Parathyroid adenoma (tissue), 2 donors: ENCODE measurements around the gene SND1.

Source experiments
- H2AFZ ChIP-seq: fragments of 300-600 bp; sonication (generic); one replicate; pipeline ENCODE4 v1.7.0; 2017; ENCODE audit warnings: antibody characterized with exemption, mild to moderate bottlenecking
- H3K27ac ChIP-seq: fragments of 300-600 bp; sonication (generic); one replicate; pipeline ENCODE4 v1.7.0; 2017
- H3K27me3 ChIP-seq: fragments of 300-600 bp; sonication (generic); one replicate; pipeline ENCODE4 v1.7.0; 2017; ENCODE audit warnings: low read length; ENCODE audit not compliant: control insufficient read depth, insufficient read depth
- H3K36me3 ChIP-seq: fragments of 300-600 bp; sonication (generic); one replicate; pipeline ENCODE4 v1.7.0; 2017; ENCODE audit warnings: low read length; ENCODE audit not compliant: control insufficient read depth, insufficient read depth
- H3K4me1 ChIP-seq: fragments of 300-600 bp; sonication (generic); one replicate; pipeline ENCODE4 v1.7.0; 2017; ENCODE audit warnings: control low read depth
- H3K4me2 ChIP-seq: fragments of 300-600 bp; sonication (generic); one replicate; pipeline ENCODE4 v1.7.0; 2017; ENCODE audit warnings: low read length
- H3K4me3 ChIP-seq: fragments of 300-600 bp; sonication (generic); one replicate; pipeline ENCODE4 v1.7.0; 2017; ENCODE audit warnings: low read depth, low read length
- H3K79me2 ChIP-seq: fragments of 300-600 bp; sonication (generic); one replicate; pipeline ENCODE4 v1.7.0; 2017; ENCODE audit warnings: control low read depth
- H3K9ac ChIP-seq: fragments of 300-600 bp; sonication (generic); one replicate; pipeline ENCODE4 v1.7.0; 2017; ENCODE audit warnings: mild to moderate bottlenecking
- H3K9me3 ChIP-seq: fragments of 300-600 bp; sonication (generic); one replicate; pipeline ENCODE4 v1.7.0; 2017; ENCODE audit warnings: low read length; ENCODE audit not compliant: control insufficient read depth
- CTCF ChIP-seq: fragments of 300-600 bp; sonication (generic); IDR thresholded peaks from one replicate; pipeline ENCODE4 v1.7.0; 2017; ENCODE audit warnings: antibody characterized with exemption, mild to moderate bottlenecking
- donor health status: primary hyperparathyroidism.

Gene SND1

GRCh38 chr7:128017862-128018845, 366.2 kb downstream of the SND1 start:
- no peaks in the 10 kb centered on the region for H3K27me3 ChIP-seq
- no peak overlapping the region for H3K4me3 ChIP-seq
- H2AFZ ChIP-seq = peak overlapping the region; percentile 6
- no peaks in the 10 kb centered on the region for H3K9me3 ChIP-seq
- no peaks in the 10 kb centered on the region for H3K36me3 ChIP-seq
- TF ChIP-seq CTCF = no peak
- no peak overlapping the region for H3K9ac ChIP-seq
- H3K4me2 ChIP-seq = no peak overlapping the region
- peak overlapping the region; percentile 73 for H3K27ac ChIP-seq
- H3K79me2 ChIP-seq = peaks cover 6% of the 10 kb centered on the region
- peaks cover 52% of the 10 kb centered on the region for H3K4me1 ChIP-seq

DNA sequence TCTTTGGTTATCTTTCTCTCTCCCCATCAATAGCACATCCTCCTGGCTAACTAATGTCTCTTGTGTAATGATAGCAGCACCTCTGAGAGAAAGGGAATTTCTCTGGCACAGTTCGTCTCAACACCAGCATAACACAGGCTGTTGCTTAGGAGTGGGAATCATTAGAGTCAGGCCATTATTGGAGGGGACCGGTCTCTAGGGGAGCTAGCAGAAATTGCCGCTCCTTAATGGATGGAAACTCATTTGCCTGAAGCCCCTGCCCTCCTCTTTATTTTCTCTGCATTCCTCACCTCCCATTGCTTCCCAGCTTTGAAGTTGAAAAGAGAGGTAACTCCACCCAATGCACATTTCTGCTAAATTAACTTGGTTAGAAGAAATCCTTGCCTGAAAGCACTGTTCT, 367.3 kb downstream of the SND1 start:
- Histone ChIP-seq H3K4me1 (peaks cover 54% of the 10 kb centered on the region), H3K79me2 (peaks cover 6% of the 10 kb centered on the region), H3K36me3 (no peaks in the 10 kb centered on the region), H3K4me3 (no peak overlapping the region), H3K9ac (no peak overlapping the region), H3K4me2 (no peak overlapping the region), H3K27me3 (no peaks in the 10 kb centered on the region), H2AFZ (no peak overlapping the region), H3K27ac (no peak overlapping the region), H3K9me3 (no peaks in the 10 kb centered on the region)
- no peak for TF ChIP-seq CTCF

DNA sequence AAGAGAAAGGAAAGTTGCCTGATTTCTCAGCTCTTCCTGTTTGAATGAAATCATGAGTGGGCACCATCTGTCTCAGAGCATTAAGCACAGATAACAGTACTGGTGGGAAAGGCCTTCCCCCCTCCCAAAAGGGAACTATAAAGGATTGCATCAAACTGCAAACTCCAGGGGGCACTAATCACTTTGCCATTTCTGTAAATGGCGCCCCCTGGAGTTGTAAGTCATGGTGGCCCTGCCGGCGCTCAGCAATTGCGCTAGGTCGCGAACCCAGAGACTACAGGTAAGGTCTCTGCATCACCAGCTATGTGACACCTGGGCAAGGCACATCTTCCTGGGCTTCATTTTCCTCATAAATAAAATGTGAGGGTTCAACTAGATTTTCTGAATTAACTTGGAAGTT, 368.2 kb downstream of the SND1 start:
- Histone ChIP-seq H3K4me3 (no peak overlapping the region), H3K4me1 (peaks cover 58% of the 10 kb centered on the region), H3K79me2 (peaks cover 6% of the 10 kb centered on the region), H2AFZ (no peak overlapping the region), H3K4me2 (no peak overlapping the region), H3K9ac (no peak overlapping the region), H3K9me3 (no peaks in the 10 kb centered on the region), H3K27me3 (no peaks in the 10 kb centered on the region), H3K27ac (no peak overlapping the region), H3K36me3 (no peaks in the 10 kb centered on the region)
- no peak for TF ChIP-seq CTCF

DNA sequence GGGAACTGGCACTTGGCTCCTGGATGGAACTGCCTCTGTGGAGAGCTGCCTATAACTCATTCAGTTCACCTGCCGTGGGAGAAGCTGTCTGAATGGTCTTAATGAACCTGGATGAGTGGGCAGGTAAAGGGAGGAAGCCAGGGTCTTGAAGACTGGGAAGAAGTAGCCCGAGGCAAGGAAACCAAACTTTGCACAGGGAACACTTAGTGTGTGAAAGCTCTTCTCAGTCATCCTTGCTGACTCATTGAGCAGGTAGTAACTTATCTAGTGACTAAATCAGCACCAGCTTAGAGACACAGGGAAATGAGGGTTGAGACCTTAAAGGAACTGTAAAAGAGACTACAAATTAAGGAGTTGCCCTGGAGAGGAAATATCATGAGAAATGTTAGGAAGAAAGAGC, 369.4 kb downstream of the SND1 start:
- Histone ChIP-seq H3K27me3 (no peaks in the 10 kb centered on the region), H3K36me3 (no peaks in the 10 kb centered on the region), H3K9ac (no peak overlapping the region), H3K4me2 (peak overlapping the region; percentile 32), H3K27ac (peak overlapping the region; percentile 60), H3K9me3 (no peaks in the 10 kb centered on the region), H3K79me2 (peaks cover 6% of the 10 kb centered on the region), H3K4me1 (peaks cover 68% of the 10 kb centered on the region), H2AFZ (no peak overlapping the region), H3K4me3 (no peak overlapping the region)
- TF ChIP-seq CTCF = no peak
